A549 (cell line): ENCODE data around the gene NHERF1.

Experiments used
- CEBPB ChIP-seq, 2 experiments: fragments of >200 bp in 1 of 2; sonication (Bioruptor Twin) in 1 of 2; formaldehyde crosslinking in 1 of 2; IDR thresholded peaks; 2 replicates each; pipeline ENCODE4 v1.6.1; 2012 to 2016
- EHF ChIP-seq: fragments of 250-450 bp; sonication (Bioruptor Pico); IDR thresholded peaks from 2 replicates; pipeline ENCODE4 v1.5.0; 2020; ENCODE audit warnings: mild to moderate bottlenecking
- EP300 ChIP-seq, 2 experiments: fragments of >200 bp; sonication (Bioruptor Twin); formaldehyde crosslinking; IDR thresholded peaks; 2 replicates in 1 of 2; 3 replicates in 1 of 2; pipeline ENCODE4 v1.6.1; 2016 to 2017
- KDM1A ChIP-seq: fragments of 200-600 bp; sonication (generic); IDR thresholded peaks from 2 replicates; pipeline ENCODE4 v1.6.1; 2016; ENCODE audit warnings: low read depth, mild to moderate bottlenecking
- MAX ChIP-seq: IDR thresholded peaks from 2 replicates; pipeline ENCODE4 v1.6.1; 2012
- PBX3 ChIP-seq: IDR thresholded peaks from 2 replicates; pipeline ENCODE4 v1.6.1; 2012
- POLR2A ChIP-seq: IDR thresholded peaks from 2 replicates; pipeline ENCODE4 v1.6.1; 2012; ENCODE audit warnings: mild to moderate bottlenecking, low read length
- RAD21 ChIP-seq, 2 experiments: fragments of >200 bp in 1 of 2; sonication (Bioruptor Twin) in 1 of 2; formaldehyde crosslinking in 1 of 2; IDR thresholded peaks in 1 of 2; conservative IDR thresholded peaks in 1 of 2; 2 replicates in 1 of 2; 3 replicates in 1 of 2; pipeline ENCODE4 v1.6.1; 2012 to 2018; ENCODE audit warnings: inconsistent platforms in 1 of 2
- RCOR1 ChIP-seq: fragments of 150-350 bp; IDR thresholded peaks from 2 replicates; pipeline ENCODE4 v1.6.1; 2014; ENCODE audit warnings: antibody characterized with exemption, low read length, low read depth
- RFX5 ChIP-seq: fragments of 450-650 bp; IDR thresholded peaks from 2 replicates; pipeline ENCODE4 v1.7.1; 2014; ENCODE audit warnings: antibody characterized with exemption, mild to moderate bottlenecking, moderate library complexity
- TF ChIP-seq, protein P1 (sequence below): fragments of >200 bp; sonication (Bioruptor Twin); formaldehyde crosslinking; IDR thresholded peaks from 3 replicates; pipeline ENCODE4 v1.5.1; 2016
- TF ChIP-seq, protein P2 (sequence below): fragments of >200 bp; sonication (Bioruptor Twin); formaldehyde crosslinking; IDR thresholded peaks from 3 replicates; pipeline ENCODE4 v1.6.1; 2016

DNA sequence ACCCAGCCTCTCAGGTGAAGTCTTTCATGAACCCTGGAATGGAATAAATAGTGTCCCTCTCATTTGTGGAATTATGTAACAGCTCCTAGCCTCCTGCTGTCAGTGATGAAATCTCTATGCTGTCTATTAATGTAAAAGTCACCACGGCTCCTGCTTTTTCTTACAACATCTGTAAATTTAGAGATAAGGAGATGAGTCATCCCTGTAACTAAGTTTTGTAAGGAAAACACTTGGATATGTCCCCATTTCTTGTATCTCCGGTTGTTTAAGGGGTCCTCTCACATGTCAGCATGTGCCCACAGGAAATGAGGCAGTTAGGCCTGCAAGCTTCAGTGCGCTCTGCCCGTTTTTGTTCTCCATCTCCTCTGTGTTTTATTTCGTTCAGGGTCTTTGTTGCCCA is 30.5 kb downstream of the NHERF1 start:
- TF ChIP-seq, protein P1, sequence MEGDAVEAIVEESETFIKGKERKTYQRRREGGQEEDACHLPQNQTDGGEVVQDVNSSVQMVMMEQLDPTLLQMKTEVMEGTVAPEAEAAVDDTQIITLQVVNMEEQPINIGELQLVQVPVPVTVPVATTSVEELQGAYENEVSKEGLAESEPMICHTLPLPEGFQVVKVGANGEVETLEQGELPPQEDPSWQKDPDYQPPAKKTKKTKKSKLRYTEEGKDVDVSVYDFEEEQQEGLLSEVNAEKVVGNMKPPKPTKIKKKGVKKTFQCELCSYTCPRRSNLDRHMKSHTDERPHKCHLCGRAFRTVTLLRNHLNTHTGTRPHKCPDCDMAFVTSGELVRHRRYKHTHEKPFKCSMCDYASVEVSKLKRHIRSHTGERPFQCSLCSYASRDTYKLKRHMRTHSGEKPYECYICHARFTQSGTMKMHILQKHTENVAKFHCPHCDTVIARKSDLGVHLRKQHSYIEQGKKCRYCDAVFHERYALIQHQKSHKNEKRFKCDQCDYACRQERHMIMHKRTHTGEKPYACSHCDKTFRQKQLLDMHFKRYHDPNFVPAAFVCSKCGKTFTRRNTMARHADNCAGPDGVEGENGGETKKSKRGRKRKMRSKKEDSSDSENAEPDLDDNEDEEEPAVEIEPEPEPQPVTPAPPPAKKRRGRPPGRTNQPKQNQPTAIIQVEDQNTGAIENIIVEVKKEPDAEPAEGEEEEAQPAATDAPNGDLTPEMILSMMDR: no peak
- TF ChIP-seq PBX3 (no peak), EP300 (IDR thresholded peaks at IDR 0.05) (no peak), KDM1A (no peak), MAX (no peak), RFX5 (no peak), RAD21 (conservative IDR thresholded peaks at IDR 0.05 in 1 of 2, IDR thresholded peaks at IDR 0.05 in 1 of 2) (no peak), RCOR1 (no peak), POLR2A (no peak), CEBPB (IDR thresholded peaks at IDR 0.05) (no peak), EHF (CRISPR knock-in tag) (no peak)
- TF ChIP-seq, protein P2, sequence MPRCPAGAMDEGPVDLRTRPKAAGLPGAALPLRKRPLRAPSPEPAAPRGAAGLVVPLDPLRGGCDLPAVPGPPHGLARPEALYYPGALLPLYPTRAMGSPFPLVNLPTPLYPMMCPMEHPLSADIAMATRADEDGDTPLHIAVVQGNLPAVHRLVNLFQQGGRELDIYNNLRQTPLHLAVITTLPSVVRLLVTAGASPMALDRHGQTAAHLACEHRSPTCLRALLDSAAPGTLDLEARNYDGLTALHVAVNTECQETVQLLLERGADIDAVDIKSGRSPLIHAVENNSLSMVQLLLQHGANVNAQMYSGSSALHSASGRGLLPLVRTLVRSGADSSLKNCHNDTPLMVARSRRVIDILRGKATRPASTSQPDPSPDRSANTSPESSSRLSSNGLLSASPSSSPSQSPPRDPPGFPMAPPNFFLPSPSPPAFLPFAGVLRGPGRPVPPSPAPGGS: no peak
